T-helper 2 cell treated with Interferon-gamma antibody and Interleukin-4, amounts not matched to agents 100 ng/mL and 5 ng/mL, for 36 hours (primary cell): ENCODE results near the gene GPC6. TPM values are rescaled to one million over a fixed set of nuclear protein-coding genes. Genes with fewer than 3 reads are reported as not detected.

Source experiments
- intact Hi-C: fragments of 100-400 bp; cut with micrococcal nuclease; formaldehyde crosslinking; loops from one replicate; pipeline ENCODE4 v1.15.1; 2023
- total RNA-seq: library from RNA; stranded (reverse); gene quantifications from 2 replicates; pipeline ENCODE4 v1.2.3, GENCODE V29; 2022

The GPC6 gene
- total RNA-seq, 1 donor from 2014 or later, result not detected

DNA sequence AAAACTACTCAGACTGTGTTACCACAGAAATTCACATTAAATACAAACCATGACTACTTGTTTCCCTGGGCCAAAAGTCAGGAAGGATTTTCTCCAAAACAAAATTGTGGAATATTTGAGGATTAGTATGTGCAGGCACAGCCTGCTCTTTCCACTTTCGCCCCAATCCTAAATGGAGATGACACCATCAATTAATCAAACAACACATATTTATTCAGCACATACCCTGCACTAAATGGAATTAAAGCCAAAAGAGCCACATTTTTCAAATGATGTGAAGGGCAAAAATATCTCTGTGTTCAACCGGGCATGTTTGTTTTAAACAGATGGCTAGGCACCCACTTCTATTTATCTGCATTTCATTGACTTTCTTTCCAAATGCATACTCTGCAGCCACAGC lies 729.8 kb downstream of the GPC6 start:
- intact Hi-C loops, result no loop called here

DNA sequence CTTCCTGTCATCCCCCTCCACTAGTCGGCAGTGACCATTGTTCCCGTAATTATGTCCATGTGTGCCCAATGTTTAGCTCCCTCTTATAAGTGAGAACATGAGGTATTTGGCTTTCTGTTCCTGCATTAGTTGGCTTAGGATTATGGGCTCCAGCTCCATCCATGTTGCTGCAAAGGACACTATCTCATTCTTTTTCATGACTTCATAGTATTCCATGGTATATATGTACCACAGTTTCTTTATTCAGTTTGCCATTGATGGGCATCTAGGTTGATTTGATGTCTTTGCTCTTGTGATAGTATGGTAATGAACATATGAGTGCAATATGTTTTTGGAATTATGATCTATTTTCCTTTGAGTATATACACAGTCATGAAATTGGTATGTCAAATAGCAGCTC lies 730.8 kb downstream of the GPC6 start:
- intact Hi-C loops, result no loop called here

DNA sequence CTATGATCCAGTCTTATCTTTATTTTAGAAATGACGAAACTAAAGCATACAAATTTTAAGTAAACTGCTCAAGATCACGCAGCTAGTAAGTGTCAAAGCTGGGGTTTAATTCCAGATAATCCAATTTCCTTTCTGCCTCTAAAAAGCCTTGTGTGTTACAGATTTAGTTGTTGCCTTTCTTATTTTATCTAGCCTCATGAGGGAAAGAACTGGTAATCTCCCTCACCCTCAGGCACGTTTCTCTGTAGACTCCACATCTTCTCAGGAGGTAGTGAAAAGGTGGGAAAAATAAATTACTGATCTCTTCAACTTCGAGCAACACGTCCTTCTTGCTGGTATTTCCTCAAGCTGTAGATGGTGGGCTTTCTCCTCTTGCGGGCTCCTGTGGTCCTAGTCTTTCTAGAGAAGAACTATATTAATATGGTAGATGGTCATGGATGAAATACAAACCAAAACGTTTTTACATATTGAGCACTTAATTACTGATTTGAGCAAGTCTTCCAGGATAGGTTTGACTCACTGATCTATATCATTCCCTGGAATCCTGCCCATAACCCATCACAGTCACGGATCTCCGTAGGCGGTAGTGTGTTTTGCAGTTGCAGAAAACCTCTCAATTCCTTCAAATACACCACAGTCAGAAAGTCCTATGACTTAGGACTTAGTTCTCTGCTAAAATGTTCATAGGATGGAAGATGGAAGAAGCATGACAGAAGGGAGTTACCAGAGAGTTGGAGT lies 733.4 kb downstream of the GPC6 start:
- intact Hi-C loops, result no loop called here

DNA sequence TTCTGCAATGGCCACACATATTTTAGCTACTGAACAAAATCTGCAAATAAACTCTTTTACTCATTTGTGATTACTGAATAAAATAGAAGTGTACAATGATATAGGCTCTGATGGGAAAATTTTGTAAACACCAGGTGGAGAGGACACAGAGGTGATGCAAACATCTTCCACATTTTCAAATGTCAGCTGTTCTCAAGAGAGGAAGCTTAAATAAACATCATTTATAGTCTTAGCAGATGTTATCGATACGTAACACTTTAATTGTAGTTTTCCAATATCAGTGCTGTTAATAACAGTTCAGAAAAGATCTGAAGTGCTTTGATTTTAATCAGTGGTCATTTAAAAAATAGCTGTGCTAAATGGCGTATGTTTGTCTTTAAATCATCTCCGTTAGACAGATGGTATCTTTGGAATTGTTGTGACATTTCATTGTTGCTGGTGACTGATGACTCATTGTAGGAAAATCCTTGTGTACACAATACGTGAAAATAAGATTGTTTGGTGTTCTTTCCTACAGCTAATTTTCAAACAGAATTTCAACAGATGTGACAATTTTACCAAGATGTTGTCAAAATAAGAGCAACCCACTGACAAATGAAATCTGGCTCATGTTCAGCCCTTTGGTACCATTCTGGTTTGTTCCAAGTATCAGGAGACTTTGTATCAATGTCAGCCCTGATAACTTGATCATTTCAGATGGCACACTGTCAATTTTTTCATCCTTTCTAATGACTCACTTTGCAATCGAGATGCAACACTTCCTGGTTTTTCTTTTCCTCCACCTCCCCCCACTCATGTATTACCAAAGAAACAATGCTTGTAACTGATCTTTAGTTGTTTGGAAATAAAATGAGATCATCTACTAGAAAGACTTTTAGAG lies 736.9 kb downstream of the GPC6 start:
- intact Hi-C loops, result no loop called here

DNA sequence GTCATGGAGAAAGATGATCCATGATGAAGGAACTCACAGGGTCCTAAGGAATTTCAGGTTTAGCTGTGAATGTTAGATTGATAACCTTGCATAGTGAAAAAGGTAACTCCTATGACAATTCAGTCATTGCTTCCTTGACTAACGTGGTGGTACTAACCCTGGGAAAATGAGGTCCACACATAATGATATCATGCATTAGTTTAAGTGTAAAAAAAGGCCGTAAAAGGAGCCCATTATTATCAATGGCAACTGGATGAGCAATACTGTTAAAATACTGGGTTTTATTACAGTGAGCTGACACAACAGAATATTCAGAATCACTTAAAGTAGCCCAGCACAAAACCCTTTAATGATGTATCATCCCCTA lies 737.5 kb downstream of the GPC6 start:
- intact Hi-C loops, result no loop called here

DNA sequence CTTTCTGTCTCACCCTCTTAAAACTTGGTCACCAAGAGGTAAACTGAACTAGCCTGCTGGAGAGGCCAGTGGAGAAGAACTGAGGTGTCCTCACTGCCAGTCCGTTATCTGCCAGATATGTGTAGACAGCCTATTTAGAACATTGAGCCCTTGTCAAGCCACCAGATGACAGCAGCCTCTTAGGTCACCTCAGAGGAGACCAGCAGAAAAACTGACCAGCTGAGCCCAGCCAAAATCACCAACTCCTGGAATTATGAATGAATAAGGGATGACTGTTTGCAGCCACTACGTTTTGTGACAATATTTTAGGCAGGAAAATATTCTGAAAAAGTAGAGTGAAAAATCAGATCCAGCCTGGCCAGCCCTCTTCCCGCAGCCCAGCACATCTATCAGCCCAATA lies 739.0 kb downstream of the GPC6 start:
- intact Hi-C loops, result no loop called here

DNA sequence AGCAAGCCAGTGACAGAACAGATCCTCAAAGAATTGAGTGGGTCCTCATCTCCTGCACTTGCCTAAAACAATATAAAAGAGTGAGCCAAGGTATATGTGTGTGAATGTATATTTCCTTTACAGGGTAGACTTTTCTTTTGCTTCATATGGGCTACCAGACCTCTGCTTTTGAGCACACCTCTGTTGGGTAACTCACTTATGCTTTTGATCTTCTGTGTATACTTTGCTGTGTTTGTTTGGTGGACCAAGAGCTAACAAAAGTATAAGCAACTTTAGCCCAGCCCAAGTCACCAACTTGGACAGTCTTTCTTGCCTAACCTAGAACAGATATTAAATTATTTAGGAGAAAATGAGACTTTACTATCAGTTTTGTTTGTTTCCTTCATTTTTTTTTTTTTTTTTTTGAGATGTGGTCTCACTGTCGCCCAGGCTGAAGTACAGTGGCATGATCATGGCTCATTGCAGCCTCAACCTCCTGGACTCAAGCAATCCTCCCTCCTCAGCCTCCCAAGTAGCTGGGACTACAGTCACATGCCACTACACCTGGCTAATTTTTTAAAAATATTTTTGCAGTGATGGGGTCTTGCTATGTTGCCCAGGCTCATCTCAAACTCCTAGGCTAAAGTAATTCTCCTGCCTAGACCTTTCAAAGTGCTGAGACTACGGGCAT lies 739.8 kb downstream of the GPC6 start:
- intact Hi-C loops, result no loop called here

DNA sequence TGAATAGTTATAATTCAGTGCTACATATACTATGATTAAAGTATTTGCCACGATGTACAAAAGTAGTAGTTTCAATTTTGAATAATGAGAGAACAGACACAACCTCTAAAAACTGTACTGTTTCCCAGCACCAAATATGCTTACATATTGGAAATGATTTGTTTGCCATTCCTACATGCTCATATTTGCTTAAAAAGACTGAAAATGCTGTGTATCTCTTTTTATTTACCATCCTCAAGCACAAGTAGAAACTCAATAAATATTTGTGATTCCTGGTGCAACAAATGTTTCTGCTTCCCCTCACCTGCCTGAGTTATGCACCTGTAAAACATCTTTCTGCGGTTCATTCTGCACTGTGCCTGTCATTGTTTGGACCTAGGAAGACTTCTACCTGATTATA lies 740.7 kb downstream of the GPC6 start:
- intact Hi-C loops, result no loop called here

DNA sequence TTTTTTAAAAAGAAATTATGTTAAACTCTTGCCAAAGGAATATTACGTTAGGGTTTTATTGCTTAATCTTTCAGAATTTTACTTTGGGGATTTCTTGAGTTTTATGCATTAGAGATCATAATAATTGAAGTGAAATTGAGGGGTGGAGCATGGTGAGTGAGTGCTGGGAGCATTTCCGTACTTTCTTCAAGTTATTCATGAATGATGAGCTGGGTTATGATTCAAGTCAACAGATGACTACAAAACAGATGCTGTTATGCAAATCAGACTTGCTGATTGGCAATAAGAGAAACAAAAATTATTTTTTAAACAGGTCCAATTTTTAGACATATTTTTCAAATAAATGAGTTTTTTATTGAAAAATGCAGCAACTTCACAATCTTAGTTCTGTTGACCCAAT lies 748.6 kb downstream of the GPC6 start:
- intact Hi-C loops, result no loop called here

DNA sequence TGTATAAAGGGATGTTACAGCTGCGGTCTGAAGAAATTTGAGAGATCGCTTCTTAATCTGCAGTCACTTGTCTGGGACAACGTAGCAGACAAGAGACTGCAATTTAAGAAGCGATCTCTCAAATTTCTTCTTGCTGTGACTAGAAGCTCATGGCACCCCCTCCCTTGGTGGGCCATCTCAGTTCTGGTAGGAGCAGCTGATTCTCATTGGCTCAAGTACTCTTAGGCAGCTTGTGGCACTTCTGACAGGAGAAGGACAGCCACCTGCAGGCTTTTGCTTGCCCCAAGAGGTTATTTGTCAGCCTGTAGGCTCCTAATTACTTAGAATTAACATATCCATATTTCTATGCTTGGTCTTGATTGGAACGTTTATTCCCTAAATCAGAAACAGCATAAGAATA lies 749.9 kb downstream of the GPC6 start:
- intact Hi-C loops, result no loop called here

DNA sequence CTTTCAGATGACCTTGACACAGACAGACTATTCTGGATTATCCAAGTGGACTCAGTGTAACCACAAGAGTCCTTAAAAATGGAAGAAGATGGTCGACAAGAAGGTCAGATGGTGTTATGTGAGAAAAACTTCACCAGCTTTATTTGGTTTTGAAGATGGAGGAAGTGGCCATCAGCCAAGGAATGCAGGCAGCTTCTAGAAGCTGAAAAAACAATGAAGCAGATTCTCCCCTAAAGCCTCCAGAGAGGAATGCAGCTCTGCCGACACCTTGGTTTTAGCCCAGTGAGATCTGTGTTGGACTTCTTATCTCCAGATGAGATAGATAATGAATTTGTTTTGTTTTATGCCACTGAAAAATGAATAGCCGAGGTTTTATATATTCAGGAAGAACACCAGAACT lies 751.4 kb downstream of the GPC6 start:
- intact Hi-C loops, result no loop called here

DNA sequence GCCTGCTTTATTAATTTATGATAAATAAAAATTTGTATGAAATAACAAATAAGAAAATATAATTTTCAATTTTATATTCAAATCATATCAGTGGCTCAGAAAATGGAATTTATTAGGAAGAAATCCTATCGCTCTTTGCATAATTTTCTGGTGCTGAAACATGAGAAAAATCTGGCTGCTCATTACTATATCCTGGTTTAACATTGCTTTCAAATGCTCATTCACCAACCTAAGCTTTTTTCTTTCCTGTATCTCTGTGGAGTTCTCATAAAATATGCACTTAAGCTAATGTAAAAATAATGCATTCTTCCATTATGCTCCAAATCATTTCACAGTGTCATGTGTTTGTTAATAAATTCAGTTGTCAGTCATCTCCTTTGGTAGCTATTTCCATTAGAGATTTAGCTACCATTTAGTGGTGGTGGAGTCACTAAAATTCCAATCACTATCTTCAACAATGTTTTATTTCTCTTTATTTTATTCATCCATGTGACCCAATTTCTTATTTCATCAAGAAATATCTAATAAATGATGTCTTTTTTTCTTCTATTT lies 754.9 kb downstream of the GPC6 start:
- intact Hi-C loops, result no loop called here

DNA sequence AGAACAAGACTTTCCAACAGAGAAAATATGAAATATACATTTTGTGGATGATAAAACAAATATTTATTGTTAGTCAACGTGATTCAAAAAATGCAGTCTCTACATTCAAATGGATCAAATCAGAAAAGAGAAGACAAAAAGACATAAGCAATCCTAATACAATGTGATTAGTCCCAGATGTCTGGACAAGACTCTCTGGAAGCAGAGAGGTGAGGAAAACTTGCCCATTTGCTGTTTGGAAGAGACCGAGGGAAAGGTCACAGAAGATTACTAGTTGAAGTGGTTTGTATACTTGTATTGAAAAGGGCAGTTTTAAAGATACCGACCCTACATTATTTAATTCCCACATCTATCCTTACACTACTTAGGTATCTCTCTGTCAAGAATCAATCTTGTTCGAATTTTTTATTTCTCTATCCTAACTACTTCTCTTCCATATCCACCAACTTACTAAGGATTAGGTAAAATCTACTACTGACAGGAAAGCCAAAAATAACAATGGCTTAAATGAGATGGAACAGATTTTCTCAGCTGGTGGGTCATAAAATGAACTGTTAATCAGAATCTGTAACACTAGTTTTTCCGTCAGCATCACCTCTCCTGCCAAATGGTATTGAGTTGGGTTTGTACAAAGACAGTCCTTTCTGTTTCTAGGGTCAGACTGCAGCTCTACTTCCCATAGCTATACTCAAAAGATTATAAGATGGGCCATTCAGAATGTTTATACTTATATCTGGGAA lies 755.7 kb downstream of the GPC6 start:
- intact Hi-C loops, result no loop called here

DNA sequence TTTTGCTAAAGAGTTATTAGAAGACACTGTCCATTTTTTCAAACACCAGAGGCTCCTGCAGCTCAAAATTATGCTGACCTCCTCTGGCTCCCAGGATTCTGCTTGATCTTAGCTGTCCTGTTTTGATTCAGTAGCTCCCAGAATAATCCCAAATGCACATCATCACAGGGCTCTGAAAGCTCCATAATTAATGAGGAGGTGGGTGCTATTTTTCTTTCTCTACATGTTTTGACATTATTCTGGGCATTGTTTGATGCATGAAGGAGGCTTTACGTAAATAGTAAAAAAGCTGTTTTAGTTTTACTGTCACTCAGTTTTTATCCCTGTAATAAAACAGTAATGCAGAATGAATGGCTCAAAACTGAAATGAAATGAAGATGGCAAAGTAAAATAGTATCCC lies 757.4 kb downstream of the GPC6 start:
- intact Hi-C loops, result no loop called here

DNA sequence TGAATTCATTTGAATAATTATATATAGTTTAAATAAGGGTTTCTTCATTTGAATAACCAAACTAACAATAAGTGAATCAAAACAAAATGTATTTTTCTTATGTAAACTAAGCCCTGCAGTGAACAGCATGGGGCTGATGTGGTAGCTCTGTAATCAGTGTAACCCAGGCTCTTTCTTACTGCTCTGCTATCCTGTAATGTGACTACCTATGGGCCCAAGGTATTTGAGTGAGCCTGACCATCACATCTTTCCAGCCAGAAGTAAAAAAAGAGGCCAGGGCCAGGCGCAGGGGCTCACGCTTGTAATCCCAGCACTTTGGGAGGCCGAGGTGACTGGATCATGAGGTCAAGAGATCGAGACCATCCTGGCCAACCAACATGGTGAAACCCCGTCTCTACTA lies 758.3 kb downstream of the GPC6 start:
- intact Hi-C loops, result no loop called here

DNA sequence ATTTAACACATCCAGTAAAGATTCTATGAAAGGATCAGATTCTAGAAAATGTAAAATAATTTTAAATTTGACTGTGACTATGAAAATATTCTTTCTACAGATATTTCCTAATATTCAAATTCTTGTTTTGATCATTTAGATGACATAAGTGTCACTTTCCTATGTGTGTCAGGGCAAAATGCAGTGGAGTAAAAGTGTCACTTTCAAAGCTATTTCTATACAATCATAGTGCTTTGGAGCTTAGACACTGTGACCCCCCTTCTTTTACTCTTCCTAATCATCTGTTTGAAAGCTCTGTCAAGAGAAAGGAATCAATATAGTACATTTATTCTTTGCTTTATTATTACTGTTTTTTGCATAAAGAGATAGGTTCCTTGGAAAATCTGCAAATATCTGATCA lies 760.9 kb downstream of the GPC6 start:
- intact Hi-C loops, result no loop called here

DNA sequence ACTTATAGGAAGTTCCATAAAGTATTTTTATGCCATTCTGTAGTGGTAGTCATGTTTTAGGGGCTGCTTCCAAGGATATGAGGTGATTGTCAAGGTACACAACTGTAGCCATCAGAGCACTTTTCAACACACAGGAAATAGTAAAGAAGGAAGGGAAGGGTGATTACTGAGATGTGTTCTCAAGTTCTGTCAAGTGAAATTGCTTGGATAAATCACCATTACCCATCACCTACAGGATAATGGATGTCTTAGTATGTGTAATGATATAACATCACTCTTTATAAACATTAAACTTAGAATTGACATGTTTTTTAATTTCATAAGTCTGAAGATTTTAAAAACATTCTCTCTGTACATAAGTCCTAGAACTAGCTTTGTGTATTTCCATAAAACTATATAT lies 765.0 kb downstream of the GPC6 start:
- intact Hi-C loops, result no loop called here

DNA sequence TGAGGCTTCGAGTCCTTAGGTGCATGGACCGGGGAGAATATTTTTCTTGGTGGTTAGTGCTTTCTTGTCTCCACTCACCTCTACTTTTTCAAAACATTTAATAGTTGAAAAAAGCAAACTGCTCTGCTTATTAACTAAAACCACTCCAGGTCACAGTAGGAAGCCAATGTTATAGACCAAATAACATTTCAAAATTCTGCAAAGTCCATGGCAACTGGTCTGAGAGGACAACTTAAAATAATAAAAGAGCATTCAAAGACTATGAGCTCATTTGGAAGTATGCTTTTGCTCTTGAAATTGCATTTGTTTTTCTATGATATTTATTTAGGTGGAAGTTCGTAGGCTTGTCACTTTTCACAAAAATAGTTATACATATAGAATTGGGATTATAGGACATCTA lies 769.9 kb downstream of the GPC6 start:
- intact Hi-C loops, result no loop called here

DNA sequence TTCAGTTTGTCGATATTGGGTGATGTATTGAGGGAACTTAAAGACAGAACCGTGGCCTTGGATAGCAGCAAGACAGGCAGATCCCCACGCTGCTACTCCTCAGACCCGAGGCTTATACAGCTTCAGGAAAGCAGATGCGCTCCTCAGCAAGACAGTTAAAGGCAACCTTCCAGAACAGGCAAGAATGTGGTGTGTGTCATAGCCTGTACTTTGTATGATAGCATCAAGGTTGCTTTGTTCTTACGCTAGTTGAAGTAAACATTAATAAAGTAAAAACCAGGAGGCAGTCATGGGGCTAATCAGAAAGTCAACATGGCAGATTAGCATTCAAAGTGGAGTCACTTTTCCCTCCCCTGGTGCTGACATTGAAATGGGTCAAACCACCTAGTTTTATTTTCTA lies 779.7 kb downstream of the GPC6 start:
- intact Hi-C loops, result no loop called here

DNA sequence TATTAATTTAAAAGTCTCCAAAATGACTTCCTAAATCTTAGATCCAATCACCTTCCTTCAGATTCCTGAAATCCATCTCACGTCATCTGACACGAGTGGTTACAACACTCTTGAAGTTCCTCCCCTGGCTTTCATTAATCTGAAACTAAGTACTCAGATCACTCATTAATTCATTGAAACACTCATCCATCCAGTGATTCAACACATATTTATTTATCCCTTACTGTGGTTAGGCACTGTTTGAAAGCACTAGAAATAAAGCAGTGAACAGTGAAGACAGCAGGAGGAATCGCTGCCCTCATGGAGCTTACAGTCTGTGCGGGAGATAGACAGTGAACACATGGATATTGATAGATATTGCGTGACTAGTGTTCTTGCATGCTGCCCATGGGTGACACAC lies 780.5 kb downstream of the GPC6 start:
- intact Hi-C loops, result no loop called here

DNA sequence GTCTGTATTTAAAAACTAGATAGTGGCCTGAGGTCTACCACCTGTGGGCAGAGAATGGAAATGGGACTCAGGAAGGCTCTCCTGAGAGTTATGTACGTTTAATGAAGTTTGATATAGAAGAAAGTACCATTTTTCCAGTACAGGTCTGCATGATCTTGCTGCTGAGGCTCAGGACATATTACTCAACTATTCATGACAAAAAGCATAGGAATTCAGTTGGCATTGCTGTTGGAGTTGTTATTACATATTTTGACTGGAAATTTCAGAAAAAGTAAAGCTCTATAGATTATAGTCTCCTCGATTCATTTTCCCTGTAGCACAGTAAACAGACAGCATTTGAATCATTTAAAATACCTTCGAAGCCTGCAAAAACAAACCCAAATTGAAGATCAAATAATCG lies 783.1 kb downstream of the GPC6 start:
- intact Hi-C loops, result no loop called here
